ENCODE data around the gene ARID5B. TPM values are rescaled to one million over a fixed set of nuclear protein-coding genes. Genes with fewer than 3 reads are reported as not detected.

Gene ARID5B
- total and polyA plus RNA-seq, 2 donors (not counting 3 experiments of a cell fraction or from before 2014, with no cell fraction given) = 5.6 to 8.9 TPM

DNA sequence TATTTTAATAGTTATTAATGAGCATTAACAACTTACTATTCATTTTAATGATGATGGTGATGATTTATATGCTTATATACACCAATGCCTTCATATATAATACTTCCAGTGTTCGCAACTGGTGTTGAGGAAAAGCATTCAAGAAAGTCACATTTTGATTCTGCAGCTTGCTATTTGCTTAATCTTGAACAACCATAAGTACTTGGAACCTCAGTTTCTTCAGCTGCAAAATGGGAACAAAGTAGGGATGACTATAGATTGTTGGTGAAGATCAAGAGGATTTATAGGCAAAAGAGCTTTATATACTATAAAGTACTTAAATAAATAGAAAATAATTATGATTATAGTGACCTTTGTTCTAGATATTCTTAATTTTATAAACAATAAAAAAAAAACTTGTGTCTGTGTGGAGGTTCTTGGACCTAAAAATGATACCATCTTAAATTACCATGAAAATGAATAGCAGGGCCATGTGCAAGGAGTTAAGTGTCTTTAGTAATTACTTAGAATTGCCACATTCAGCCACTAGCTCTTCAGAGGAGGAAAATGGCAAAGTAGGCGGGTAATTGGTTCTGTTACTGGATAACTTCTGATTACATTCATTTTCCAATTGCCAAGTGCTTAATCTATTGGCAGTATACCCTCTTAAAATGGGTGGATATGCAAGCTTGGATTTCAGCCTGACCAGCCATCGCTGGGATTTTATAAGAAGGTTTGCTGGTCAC is 4.5 kb downstream of the ARID5B start:
- Histone ChIP-seq H3K79me2 (ENCODE audit: control insufficient read depth, insufficient read depth, low read length) (no peaks in the 10 kb centered on the region), H3K36me3 (ENCODE audit: control insufficient read depth in 2 of 2, extremely low read depth in 1 of 2, insufficient read depth in 2 of 2, low read length in 2 of 2) (no peaks in the 10 kb centered on the region), H3K9ac (replicated peaks; ENCODE audit: extremely low read depth, insufficient read depth, low read length) (no peak overlapping the region), H3K9me3 (replicated peaks; ENCODE audit: control insufficient read depth, insufficient read depth, low read length) (no peaks in the 10 kb centered on the region), H3K27me3 (ENCODE audit: control insufficient read depth in 2 of 2, insufficient read depth in 2 of 2, low read length in 2 of 2) (no peaks in the 10 kb centered on the region), H3K4me3 (replicated peaks in 1 of 3; ENCODE audit: insufficient read depth in 1 of 3, low read depth in 1 of 3, low read length in 3 of 3) (no peak overlapping the region), H3K9me1 (replicated peaks; ENCODE audit: control insufficient read depth, extremely low read depth, insufficient read depth, low read length) (no peaks in the 10 kb centered on the region), H3K4me1 (ENCODE audit: control insufficient read depth, extremely low read depth, insufficient read depth, low read length) (peaks cover 18% of the 10 kb centered on the region), H4K20me1 (replicated peaks; ENCODE audit: control insufficient read depth, extremely low read depth, insufficient read depth, low read length) (no peaks in the 10 kb centered on the region), H3K4me2 (ENCODE audit: insufficient read depth, low read length) (no peak overlapping the region), H3K27ac (ENCODE audit: insufficient read depth, low read depth, low read length) (no peak overlapping the region), H2AFZ (ENCODE audit: low read depth, low read length) (no peak overlapping the region)
- no peak for FAIRE-seq
- CTCF ChIA-PET = interaction anchor here (0.8 to 2.3 kb wide), 3 partner anchors 9 to 133 kb away, joined by 3 to 16 read pairs (median 4); no protein-coding TSS in a partner anchor
- POLR2A ChIA-PET = no interaction called here
- dilution Hi-C loops (cut with MboI; ENCODE audit: extremely low pct_ligation_motif_present, low sequenced_read_pairs) (no loop called here), intact Hi-C loops (cut with micrococcal nuclease) (loop anchor here (10.0 kb wide), 1 partner anchor 529 kb away; no protein-coding TSS in a partner anchor)
- no peak for DNase-seq (ENCODE audit: low read depth, low spot score)
- no peak for TF ChIP-seq POLR2A (IDR thresholded peaks at IDR 0.05; ENCODE audit: low read depth, low read length)
- BruUV-seq (replicated peaks) = no TSS peak

DNA sequence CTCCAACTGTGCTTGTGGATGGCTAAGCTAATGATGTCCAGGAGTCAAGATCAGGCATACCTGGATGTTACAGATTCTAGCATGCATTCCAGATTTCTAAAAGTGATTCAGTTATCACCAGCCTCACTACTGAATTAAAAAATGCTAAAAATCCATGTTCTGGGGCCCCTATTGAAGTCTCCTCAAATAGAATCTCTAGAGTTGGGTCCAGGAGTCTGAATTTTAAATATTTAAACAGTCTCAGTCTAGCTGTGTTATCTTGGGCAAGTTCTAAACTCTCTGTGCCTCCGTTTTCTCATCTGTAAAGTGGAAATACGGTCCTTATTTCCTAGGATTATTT is 5.0 kb downstream of the ARID5B start:
- Histone ChIP-seq H3K4me3 (replicated peaks in 1 of 3; ENCODE audit: insufficient read depth in 1 of 3, low read depth in 1 of 3, low read length in 3 of 3) (no peak overlapping the region), H3K27me3 (ENCODE audit: control insufficient read depth in 2 of 2, insufficient read depth in 2 of 2, low read length in 2 of 2) (no peaks in the 10 kb centered on the region), H3K4me2 (ENCODE audit: insufficient read depth, low read length) (no peak overlapping the region), H2AFZ (ENCODE audit: low read depth, low read length) (no peak overlapping the region), H3K79me2 (ENCODE audit: control insufficient read depth, insufficient read depth, low read length) (no peaks in the 10 kb centered on the region), H3K9me3 (replicated peaks; ENCODE audit: control insufficient read depth, insufficient read depth, low read length) (no peaks in the 10 kb centered on the region), H3K9me1 (replicated peaks; ENCODE audit: control insufficient read depth, extremely low read depth, insufficient read depth, low read length) (no peaks in the 10 kb centered on the region), H4K20me1 (replicated peaks; ENCODE audit: control insufficient read depth, extremely low read depth, insufficient read depth, low read length) (no peaks in the 10 kb centered on the region), H3K9ac (replicated peaks; ENCODE audit: extremely low read depth, insufficient read depth, low read length) (no peak overlapping the region), H3K4me1 (ENCODE audit: control insufficient read depth, extremely low read depth, insufficient read depth, low read length) (peaks cover 18% of the 10 kb centered on the region), H3K36me3 (ENCODE audit: control insufficient read depth in 2 of 2, extremely low read depth in 1 of 2, insufficient read depth in 2 of 2, low read length in 2 of 2) (no peaks in the 10 kb centered on the region), H3K27ac (ENCODE audit: insufficient read depth, low read depth, low read length) (no peak overlapping the region)
- BruUV-seq (replicated peaks) = no TSS peak
- ChIA-PET CTCF (interaction anchor here (2.3 kb wide), 1 partner anchor 10 kb away, joined by 16 read pairs; no protein-coding TSS in a partner anchor), POLR2A (no interaction called here)
- DNase-seq (ENCODE audit: low read depth, low spot score) = no peak
- dilution Hi-C loops (cut with MboI; ENCODE audit: extremely low pct_ligation_motif_present, low sequenced_read_pairs) (no loop called here), intact Hi-C loops (cut with micrococcal nuclease) (loop anchor here (10.0 kb wide), 1 partner anchor 528 kb away; no protein-coding TSS in a partner anchor)
- no peak for FAIRE-seq
- TF ChIP-seq FOS (IDR thresholded peaks at IDR 0.05; ENCODE audit: borderline replicate concordance, insufficient read depth, low read length) = no peak
- TF ChIP-seq MYC (IDR thresholded peaks at IDR 0.05; ENCODE audit: low read depth, low read length) = no peak
- TF ChIP-seq JUN (IDR thresholded peaks at IDR 0.05; ENCODE audit: borderline replicate concordance, insufficient read depth, insufficient read length, low read depth) = no peak
- TF ChIP-seq POLR2A (IDR thresholded peaks at IDR 0.05; ENCODE audit: low read depth, low read length) = no peak
- TF ChIP-seq, protein P1, sequence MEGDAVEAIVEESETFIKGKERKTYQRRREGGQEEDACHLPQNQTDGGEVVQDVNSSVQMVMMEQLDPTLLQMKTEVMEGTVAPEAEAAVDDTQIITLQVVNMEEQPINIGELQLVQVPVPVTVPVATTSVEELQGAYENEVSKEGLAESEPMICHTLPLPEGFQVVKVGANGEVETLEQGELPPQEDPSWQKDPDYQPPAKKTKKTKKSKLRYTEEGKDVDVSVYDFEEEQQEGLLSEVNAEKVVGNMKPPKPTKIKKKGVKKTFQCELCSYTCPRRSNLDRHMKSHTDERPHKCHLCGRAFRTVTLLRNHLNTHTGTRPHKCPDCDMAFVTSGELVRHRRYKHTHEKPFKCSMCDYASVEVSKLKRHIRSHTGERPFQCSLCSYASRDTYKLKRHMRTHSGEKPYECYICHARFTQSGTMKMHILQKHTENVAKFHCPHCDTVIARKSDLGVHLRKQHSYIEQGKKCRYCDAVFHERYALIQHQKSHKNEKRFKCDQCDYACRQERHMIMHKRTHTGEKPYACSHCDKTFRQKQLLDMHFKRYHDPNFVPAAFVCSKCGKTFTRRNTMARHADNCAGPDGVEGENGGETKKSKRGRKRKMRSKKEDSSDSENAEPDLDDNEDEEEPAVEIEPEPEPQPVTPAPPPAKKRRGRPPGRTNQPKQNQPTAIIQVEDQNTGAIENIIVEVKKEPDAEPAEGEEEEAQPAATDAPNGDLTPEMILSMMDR (IDR thresholded peaks at IDR 0.05; ENCODE audit: extremely low read depth in 1 of 2, insufficient read depth in 1 of 2, low read depth in 1 of 2, low read length in 2 of 2) = no peak
- TF ChIP-seq POLR2AphosphoS5 (IDR thresholded peaks at IDR 0.05; ENCODE audit: insufficient read depth, low read depth, low read length) = no peak
- no peak for TF ChIP-seq GATA2 (IDR thresholded peaks at IDR 0.05; ENCODE audit: insufficient read depth, insufficient read length, low read depth, low read length)
- no peak for TF ChIP-seq EZH2 (IDR thresholded peaks at IDR 0.05; ENCODE audit: borderline replicate concordance, low read depth, low read length, severe bottlenecking)
- TF ChIP-seq, protein P2, sequence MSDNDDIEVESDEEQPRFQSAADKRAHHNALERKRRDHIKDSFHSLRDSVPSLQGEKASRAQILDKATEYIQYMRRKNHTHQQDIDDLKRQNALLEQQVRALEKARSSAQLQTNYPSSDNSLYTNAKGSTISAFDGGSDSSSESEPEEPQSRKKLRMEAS (IDR thresholded peaks at IDR 0.05; ENCODE audit: insufficient read depth, insufficient read length) = no peak

All from endothelial cell of umbilical vein (primary cell).